Measurements from ENCODE around the gene CPOX.
"Not testable (repeated sequence)": the region's sequence is repeated elsewhere in the genome, so short reads cannot be mapped to it uniquely, and the experiment has no call there.

CPOX gene

GRCh38 chr3:98560911-98561310, 32.5 kb downstream of the CPOX start:
- Histone ChIP-seq H3K36me3 (ENCODE audit: insufficient read depth, low read length) (no peaks in the 10 kb centered on the region), H3K79me2 (ENCODE audit: control insufficient read depth, insufficient read depth, low read length, unreplicated experiment) (no peaks in the 10 kb centered on the region), H3K27me3 (ENCODE audit: insufficient read depth, low read length) (peaks cover 18% of the 10 kb centered on the region), H3K4me3 (ENCODE audit: low read depth, low read length) (no peak overlapping the region), H2AFZ (ENCODE audit: low read length, unreplicated experiment) (no peak overlapping the region), H3K27ac (ENCODE audit: low read depth, low read length) (no peak overlapping the region), H3K4me1 (ENCODE audit: control insufficient read depth, insufficient read depth, low read length, unreplicated experiment) (peaks cover 22% of the 10 kb centered on the region)

- H3K79me2 ChIP-seq (ENCODE audit: control insufficient read depth, insufficient read depth, low read length, unreplicated experiment); H2AFZ ChIP-seq (ENCODE audit: low read length, unreplicated experiment); H3K27ac ChIP-seq (ENCODE audit: low read depth, low read length); H3K4me3 ChIP-seq (ENCODE audit: low read depth, low read length); H3K36me3 ChIP-seq (ENCODE audit: insufficient read depth, low read length): not testable (repeated sequence)
- H3K4me1 ChIP-seq (ENCODE audit: control insufficient read depth, insufficient read depth, low read length, unreplicated experiment), result peaks cover 22% of the 10 kb centered on the region
- peaks cover 22% of the 10 kb centered on the region for H3K27me3 ChIP-seq (ENCODE audit: insufficient read depth, low read length)
Observed at GRCh38 chr3:98559769-98560168, 33.6 kb downstream of the CPOX start.

DNA sequence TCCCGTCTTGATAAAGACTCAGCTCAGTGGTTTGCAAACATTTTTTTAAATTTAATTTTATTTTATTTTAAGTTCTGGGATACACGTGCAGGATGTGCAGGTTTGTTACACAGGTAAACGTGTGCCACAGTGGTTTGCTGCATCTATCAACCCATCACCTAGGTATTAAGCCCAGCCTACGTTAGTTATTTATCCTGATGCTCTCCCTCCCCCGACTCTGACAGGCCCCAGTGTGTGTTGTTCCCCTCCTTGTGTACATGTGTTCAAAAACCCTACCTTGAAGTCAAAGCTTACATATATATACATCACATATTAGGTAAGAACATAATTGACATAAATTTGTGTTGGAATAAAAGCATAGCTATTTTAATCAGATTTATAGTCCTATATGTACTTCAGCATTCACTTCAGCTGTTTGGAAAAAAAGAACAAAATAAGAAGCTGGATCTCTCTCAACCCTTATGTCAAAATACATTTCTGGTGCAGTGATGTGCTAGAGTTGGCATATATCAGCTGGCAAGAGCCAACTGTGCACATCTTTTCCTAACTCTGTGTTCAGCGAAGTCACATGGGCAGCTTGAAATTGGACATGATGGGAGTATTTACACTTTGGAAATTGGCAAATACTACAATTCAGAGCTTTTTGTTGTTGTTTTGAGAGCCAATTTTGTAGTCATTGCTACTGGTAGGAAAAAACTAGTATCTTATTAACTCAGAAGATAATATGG, 35.1 kb downstream of the CPOX start:
- H3K4me1 ChIP-seq (ENCODE audit: control insufficient read depth, insufficient read depth, low read length, unreplicated experiment), result peaks cover 16% of the 10 kb centered on the region
- no peak overlapping the region for H3K4me3 ChIP-seq (ENCODE audit: low read depth, low read length)
- no peaks in the 10 kb centered on the region for H3K36me3 ChIP-seq (ENCODE audit: insufficient read depth, low read length)
- no peaks in the 10 kb centered on the region for H3K79me2 ChIP-seq (ENCODE audit: control insufficient read depth, insufficient read depth, low read length, unreplicated experiment)
- H3K27ac ChIP-seq (ENCODE audit: low read depth, low read length), result no peak overlapping the region
- peaks cover 35% of the 10 kb centered on the region for H3K27me3 ChIP-seq (ENCODE audit: insufficient read depth, low read length)
- no peak overlapping the region for H2AFZ ChIP-seq (ENCODE audit: low read length, unreplicated experiment)

- Histone ChIP-seq H3K36me3 (ENCODE audit: insufficient read depth, low read length) (no peaks in the 10 kb centered on the region), H3K27ac (ENCODE audit: low read depth, low read length) (no peak overlapping the region), H3K4me3 (ENCODE audit: low read depth, low read length) (no peak overlapping the region), H3K79me2 (ENCODE audit: control insufficient read depth, insufficient read depth, low read length, unreplicated experiment) (no peaks in the 10 kb centered on the region), H2AFZ (ENCODE audit: low read length, unreplicated experiment) (no peak overlapping the region), H3K4me1 (ENCODE audit: control insufficient read depth, insufficient read depth, low read length, unreplicated experiment) (peaks cover 8% of the 10 kb centered on the region), H3K27me3 (ENCODE audit: insufficient read depth, low read length) (peaks cover 43% of the 10 kb centered on the region)
Observed at GRCh38 chr3:98557324-98558010, 35.9 kb downstream of the CPOX start.

- no peaks in the 10 kb centered on the region for H3K4me1 ChIP-seq (ENCODE audit: control insufficient read depth, insufficient read depth, low read length, unreplicated experiment)
- peak overlapping the region; percentile 31; the same call in 1 of the 2 replicates for H3K27ac ChIP-seq (ENCODE audit: low read depth, low read length)
- no peak overlapping the region for H3K4me3 ChIP-seq (ENCODE audit: low read depth, low read length)
- no peak overlapping the region for H2AFZ ChIP-seq (ENCODE audit: low read length, unreplicated experiment)
- H3K79me2 ChIP-seq (ENCODE audit: control insufficient read depth, insufficient read depth, low read length, unreplicated experiment), result no peaks in the 10 kb centered on the region
- peaks cover 53% of the 10 kb centered on the region for H3K27me3 ChIP-seq (ENCODE audit: insufficient read depth, low read length)
- H3K36me3 ChIP-seq (ENCODE audit: insufficient read depth, low read length), result no peaks in the 10 kb centered on the region
Observed at GRCh38 chr3:98556164-98557130, 37.0 kb downstream of the CPOX start.

GRCh38 chr3:98555025-98555379, 38.4 kb downstream of the CPOX start:
- H3K4me3 ChIP-seq (ENCODE audit: low read depth, low read length), result no peak overlapping the region
- no peak overlapping the region for H3K27ac ChIP-seq (ENCODE audit: low read depth, low read length)
- no peaks in the 10 kb centered on the region for H3K36me3 ChIP-seq (ENCODE audit: insufficient read depth, low read length)
- no peaks in the 10 kb centered on the region for H3K4me1 ChIP-seq (ENCODE audit: control insufficient read depth, insufficient read depth, low read length, unreplicated experiment)
- no peaks in the 10 kb centered on the region for H3K79me2 ChIP-seq (ENCODE audit: control insufficient read depth, insufficient read depth, low read length, unreplicated experiment)
- peaks cover 66% of the 10 kb centered on the region for H3K27me3 ChIP-seq (ENCODE audit: insufficient read depth, low read length)
- H2AFZ ChIP-seq (ENCODE audit: low read length, unreplicated experiment), result no peak overlapping the region

GRCh38 chr3:98554580-98554979, 38.8 kb downstream of the CPOX start:
- peaks cover 70% of the 10 kb centered on the region for H3K27me3 ChIP-seq (ENCODE audit: insufficient read depth, low read length)
- H3K79me2 ChIP-seq (ENCODE audit: control insufficient read depth, insufficient read depth, low read length, unreplicated experiment), result no peaks in the 10 kb centered on the region
- H3K4me3 ChIP-seq (ENCODE audit: low read depth, low read length), result no peak overlapping the region
- no peaks in the 10 kb centered on the region for H3K4me1 ChIP-seq (ENCODE audit: control insufficient read depth, insufficient read depth, low read length, unreplicated experiment)
- H3K27ac ChIP-seq (ENCODE audit: low read depth, low read length), result no peak overlapping the region
- H2AFZ ChIP-seq (ENCODE audit: low read length, unreplicated experiment), result no peak overlapping the region
- no peaks in the 10 kb centered on the region for H3K36me3 ChIP-seq (ENCODE audit: insufficient read depth, low read length)

- Histone ChIP-seq H2AFZ (ENCODE audit: low read length, unreplicated experiment) (no peak overlapping the region), H3K27ac (ENCODE audit: low read depth, low read length) (no peak overlapping the region), H3K4me3 (ENCODE audit: low read depth, low read length) (no peak overlapping the region), H3K79me2 (ENCODE audit: control insufficient read depth, insufficient read depth, low read length, unreplicated experiment) (no peaks in the 10 kb centered on the region), H3K36me3 (ENCODE audit: insufficient read depth, low read length) (no peaks in the 10 kb centered on the region), H3K27me3 (ENCODE audit: insufficient read depth, low read length) (peaks cover 78% of the 10 kb centered on the region), H3K4me1 (ENCODE audit: control insufficient read depth, insufficient read depth, low read length, unreplicated experiment) (no peaks in the 10 kb centered on the region)
Observed at GRCh38 chr3:98553753-98554152, 39.7 kb downstream of the CPOX start.

DNA sequence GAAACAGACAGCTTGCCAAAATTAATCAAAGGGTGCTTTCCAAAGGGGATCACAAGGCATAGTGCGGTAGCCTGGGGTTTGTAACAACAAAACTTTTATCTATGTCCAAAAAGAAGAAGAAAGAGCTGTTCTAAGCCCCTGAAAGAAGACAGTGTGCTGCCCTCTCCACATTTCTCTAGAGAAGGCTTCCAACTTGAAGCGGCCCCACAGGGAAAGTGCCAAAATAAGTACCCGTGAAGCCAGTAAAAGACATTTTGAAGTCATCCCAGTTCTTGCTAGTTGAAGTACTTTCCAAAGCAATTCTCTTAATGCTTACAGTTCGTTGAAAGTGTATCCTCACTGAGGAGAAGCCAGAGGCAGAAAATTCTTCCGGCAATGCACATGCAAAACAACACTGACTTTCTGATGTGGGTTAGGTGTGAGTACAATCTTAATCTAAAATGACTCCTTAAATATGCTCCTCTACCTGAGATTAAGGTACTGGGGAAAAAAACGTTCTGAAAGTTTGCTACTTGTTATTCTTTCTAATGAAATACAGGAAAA, 40.3 kb downstream of the CPOX start:
- no peak overlapping the region for H3K27ac ChIP-seq (ENCODE audit: low read depth, low read length)
- no peaks in the 10 kb centered on the region for H3K79me2 ChIP-seq (ENCODE audit: control insufficient read depth, insufficient read depth, low read length, unreplicated experiment)
- H3K4me3 ChIP-seq (ENCODE audit: low read depth, low read length), result no peak overlapping the region
- no peaks in the 10 kb centered on the region for H3K4me1 ChIP-seq (ENCODE audit: control insufficient read depth, insufficient read depth, low read length, unreplicated experiment)
- H3K27me3 ChIP-seq (ENCODE audit: insufficient read depth, low read length), result peaks cover 77% of the 10 kb centered on the region
- no peaks in the 10 kb centered on the region for H3K36me3 ChIP-seq (ENCODE audit: insufficient read depth, low read length)
- no peak overlapping the region for H2AFZ ChIP-seq (ENCODE audit: low read length, unreplicated experiment)

- Histone ChIP-seq H3K4me1 (ENCODE audit: control insufficient read depth, insufficient read depth, low read length, unreplicated experiment) (no peaks in the 10 kb centered on the region), H3K27me3 (ENCODE audit: insufficient read depth, low read length) (peaks cover 73% of the 10 kb centered on the region), H3K79me2 (ENCODE audit: control insufficient read depth, insufficient read depth, low read length, unreplicated experiment) (no peaks in the 10 kb centered on the region), H2AFZ (ENCODE audit: low read length, unreplicated experiment) (no peak overlapping the region), H3K27ac (ENCODE audit: low read depth, low read length) (no peak overlapping the region), H3K4me3 (ENCODE audit: low read depth, low read length) (no peak overlapping the region), H3K36me3 (ENCODE audit: insufficient read depth, low read length) (no peaks in the 10 kb centered on the region)
Observed at GRCh38 chr3:98552232-98553020, 41.0 kb downstream of the CPOX start.
